Cardiac muscle cell (in vitro differentiated cells and primary cell): ENCODE results near the gene C1orf210. TPM values are rescaled to one million over a fixed set of nuclear protein-coding genes. Genes with fewer than 3 reads are reported as not detected.

Experiments
- DNase-seq, 2 donors: peaks; one replicate each; pipeline versions ENCODE4 v3.0.0 to v3.0.0-alpha.2; 2010 to 2017; ENCODE audit warnings: low read depth in 1 of 2, low spot score in 1 of 2
- H3K27ac ChIP-seq: fragments of 200-600 bp; sonication (generic); 2 replicates; pipeline ENCODE4 v1.5.1; 2016
- H3K27me3 ChIP-seq: fragments of 200-600 bp; sonication (generic); 2 replicates; pipeline ENCODE4 v1.6.0; 2016; ENCODE audit warnings: control low read depth
- H3K36me3 ChIP-seq: fragments of 200-600 bp; sonication (generic); 2 replicates; pipeline ENCODE4 v1.5.1; 2016; ENCODE audit warnings: control low read depth
- H3K4me1 ChIP-seq: fragments of 200-600 bp; sonication (generic); 2 replicates; pipeline ENCODE4 v1.8.1; 2017; ENCODE audit warnings: low read depth, mild to moderate bottlenecking, mixed run types
- H3K4me3 ChIP-seq: fragments of 200-600 bp; sonication (generic); 2 replicates; pipeline ENCODE4 v1.5.1; 2016; ENCODE audit warnings: mild to moderate bottlenecking
- H3K9me3 ChIP-seq: fragments of 200-600 bp; sonication (generic); 2 replicates; pipeline ENCODE4 v1.5.1; 2017; ENCODE audit warnings: low read depth, mild to moderate bottlenecking, control low read depth
- polyA plus RNA-seq: library from polyadenylated mRNA; unstranded; fragments of >200 nt; fragmentation: Nextera tagmentation; extraction: Ambion mirVana; gene quantifications from 2 replicates; pipeline ENCODE4 v1.2.1, GENCODE V29; 2016
- total RNA-seq: library from RNA; depleted of rRNA; stranded (reverse); fragments of >200 nt; gene quantifications from 2 replicates; pipeline ENCODE4 v1.2.3, GENCODE V29; 2016
- TF ChIP-seq, protein P1 (sequence below): IDR thresholded peaks from 2 replicates; pipeline ENCODE4 v1.5.1; 2012; ENCODE audit warnings: low read depth, mild to moderate bottlenecking, low read length

The C1orf210 gene
- total and polyA plus RNA-seq, 2 experiments from 2014 or later = 0.12 TPM; not detected in 1

DNA sequence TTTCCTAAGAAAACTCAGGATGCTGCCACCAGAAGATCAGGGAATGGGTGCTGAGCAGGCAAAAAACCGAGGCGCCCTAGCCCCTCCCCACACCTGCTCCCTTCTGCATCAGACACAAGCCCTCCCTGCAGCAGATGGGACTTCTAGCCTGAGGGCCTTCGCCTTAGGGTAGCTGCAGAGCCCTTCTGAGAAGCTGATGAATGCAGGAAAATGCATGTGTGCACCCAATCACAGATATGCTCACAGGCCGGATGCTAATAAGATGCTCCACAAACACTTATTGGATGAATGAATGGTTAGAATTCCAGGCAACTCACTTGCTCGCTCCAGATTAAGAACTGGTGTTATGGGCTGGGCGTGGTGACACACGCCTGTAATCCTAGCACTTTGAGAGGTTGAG, 6.8 kb upstream of the C1orf210 start:
- peaks cover 13% of the 10 kb centered on the region for H3K4me1 ChIP-seq
- no peak overlapping the region for H3K4me3 ChIP-seq
- no peak overlapping the region for H3K27ac ChIP-seq
- H3K9me3 ChIP-seq = no peaks in the 10 kb centered on the region
- H3K27me3 ChIP-seq = no peaks in the 10 kb centered on the region
- no peaks in the 10 kb centered on the region for H3K36me3 ChIP-seq
- TF ChIP-seq, protein P1, sequence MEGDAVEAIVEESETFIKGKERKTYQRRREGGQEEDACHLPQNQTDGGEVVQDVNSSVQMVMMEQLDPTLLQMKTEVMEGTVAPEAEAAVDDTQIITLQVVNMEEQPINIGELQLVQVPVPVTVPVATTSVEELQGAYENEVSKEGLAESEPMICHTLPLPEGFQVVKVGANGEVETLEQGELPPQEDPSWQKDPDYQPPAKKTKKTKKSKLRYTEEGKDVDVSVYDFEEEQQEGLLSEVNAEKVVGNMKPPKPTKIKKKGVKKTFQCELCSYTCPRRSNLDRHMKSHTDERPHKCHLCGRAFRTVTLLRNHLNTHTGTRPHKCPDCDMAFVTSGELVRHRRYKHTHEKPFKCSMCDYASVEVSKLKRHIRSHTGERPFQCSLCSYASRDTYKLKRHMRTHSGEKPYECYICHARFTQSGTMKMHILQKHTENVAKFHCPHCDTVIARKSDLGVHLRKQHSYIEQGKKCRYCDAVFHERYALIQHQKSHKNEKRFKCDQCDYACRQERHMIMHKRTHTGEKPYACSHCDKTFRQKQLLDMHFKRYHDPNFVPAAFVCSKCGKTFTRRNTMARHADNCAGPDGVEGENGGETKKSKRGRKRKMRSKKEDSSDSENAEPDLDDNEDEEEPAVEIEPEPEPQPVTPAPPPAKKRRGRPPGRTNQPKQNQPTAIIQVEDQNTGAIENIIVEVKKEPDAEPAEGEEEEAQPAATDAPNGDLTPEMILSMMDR = no peak
- DNase-seq = no peak

DNA sequence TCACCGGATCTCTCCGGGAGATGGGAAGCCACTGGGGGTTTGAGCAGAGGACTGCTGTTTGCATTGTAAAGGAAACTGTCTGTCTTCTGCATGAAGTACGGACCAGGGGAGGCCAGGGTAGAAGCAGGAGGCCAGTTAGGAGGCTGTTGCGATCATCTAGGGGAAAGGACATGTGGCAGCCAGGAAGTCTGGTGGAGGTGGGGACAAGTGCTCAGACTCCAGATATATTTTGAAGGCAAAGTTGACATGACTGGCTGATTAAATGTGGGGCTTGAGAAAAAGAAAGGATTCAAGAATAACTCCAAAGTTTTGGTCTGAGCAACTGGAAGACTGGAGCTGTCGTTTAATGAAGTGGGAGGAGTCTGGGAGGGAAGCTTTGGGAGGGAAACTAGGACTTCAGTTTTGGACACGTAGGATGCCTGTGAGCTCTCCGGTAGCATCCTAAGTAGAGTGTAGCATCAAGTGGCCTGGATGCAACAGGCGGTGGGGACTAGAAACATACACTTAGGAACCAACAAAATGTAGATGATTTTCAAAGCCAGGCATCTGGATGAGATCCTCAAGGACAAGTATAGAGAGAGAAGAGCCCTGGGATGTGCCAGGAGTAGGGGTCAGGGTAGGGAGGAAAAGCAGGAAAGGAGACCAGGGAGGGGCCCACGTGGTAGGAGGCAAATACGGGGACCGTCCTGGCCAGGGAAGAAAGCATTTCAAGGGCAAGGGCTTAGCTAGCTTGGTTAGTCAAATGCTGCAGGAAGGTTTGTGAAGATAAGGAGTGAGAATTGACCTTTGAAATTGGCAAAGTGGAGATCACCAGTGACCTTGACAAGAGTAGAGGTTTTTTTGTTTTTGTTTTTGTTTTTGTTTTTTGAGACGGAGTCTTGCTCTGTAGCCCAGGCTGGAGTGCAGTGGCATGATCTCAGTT, 3.7 kb upstream of the C1orf210 start:
- H3K36me3 ChIP-seq = no peaks in the 10 kb centered on the region
- no peak overlapping the region for H3K4me3 ChIP-seq
- no peaks in the 10 kb centered on the region for H3K27me3 ChIP-seq
- no peaks in the 10 kb centered on the region for H3K4me1 ChIP-seq
- H3K9me3 ChIP-seq = no peaks in the 10 kb centered on the region
- TF ChIP-seq, protein P1 = no peak
- H3K27ac ChIP-seq = no peak overlapping the region
- no peak for DNase-seq

DNA sequence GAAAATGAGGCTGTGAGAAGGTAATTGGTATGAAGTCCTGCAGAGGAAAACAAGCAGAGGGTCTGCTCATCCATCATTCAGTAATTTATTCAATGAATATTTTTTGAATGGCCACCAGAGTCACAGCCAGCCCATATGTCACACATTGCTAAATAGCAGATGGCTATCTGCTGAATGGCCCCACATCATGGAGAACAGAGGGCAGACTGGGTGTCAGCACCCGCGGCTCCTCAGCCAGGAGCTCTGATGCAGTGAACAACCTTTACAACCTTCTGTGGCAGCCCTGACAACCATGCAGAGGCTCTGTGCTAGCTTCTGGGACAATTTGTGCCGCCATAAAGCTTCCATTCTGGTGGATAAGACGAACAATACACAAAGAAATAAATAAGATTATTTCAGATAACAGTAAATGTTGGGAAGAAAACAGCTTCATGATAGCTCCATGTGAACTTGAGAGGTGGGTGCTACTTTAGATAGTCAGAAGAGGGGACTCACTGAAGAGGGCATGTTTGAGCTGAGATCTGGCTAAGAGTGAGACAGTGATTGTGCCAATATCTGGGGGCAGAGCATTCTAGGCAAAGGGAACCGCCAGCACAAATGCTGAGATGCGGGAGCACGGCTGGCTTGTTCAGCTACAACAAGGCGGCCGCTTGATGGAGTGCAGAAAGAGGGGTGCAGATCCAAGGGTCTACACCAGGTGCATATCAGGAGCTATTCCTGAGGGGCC, 2.8 kb upstream of the C1orf210 start:
- TF ChIP-seq, protein P1 = no peak
- Histone ChIP-seq H3K36me3 (no peaks in the 10 kb centered on the region), H3K27me3 (no peaks in the 10 kb centered on the region), H3K4me1 (no peaks in the 10 kb centered on the region), H3K4me3 (no peak overlapping the region), H3K27ac (no peak overlapping the region), H3K9me3 (no peaks in the 10 kb centered on the region)
- DNase-seq = no peak

DNA sequence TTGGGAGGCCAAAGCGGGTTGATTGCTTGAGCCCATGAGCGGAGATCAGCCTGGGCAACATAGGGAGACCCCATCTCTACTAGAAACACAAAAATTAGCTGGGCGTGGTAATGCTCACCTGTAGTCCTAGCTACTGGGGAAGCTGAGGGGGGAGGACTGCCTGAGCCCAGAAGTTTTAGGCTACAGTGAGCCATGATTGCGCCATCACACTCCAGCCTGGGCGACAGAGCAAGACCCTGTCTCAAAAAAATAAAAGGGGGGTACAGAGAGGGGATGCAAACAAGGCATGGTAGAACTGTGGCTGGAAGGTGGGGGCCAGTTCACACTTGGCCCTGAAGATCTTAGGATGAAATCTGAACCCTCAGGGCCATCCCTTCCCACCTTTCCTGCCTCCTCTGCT, 1.2 kb upstream of the C1orf210 start:
- no peak overlapping the region for H3K27ac ChIP-seq
- TF ChIP-seq, protein P1 = no peak
- H3K9me3 ChIP-seq = no peaks in the 10 kb centered on the region
- H3K27me3 ChIP-seq = no peaks in the 10 kb centered on the region
- no peaks in the 10 kb centered on the region for H3K36me3 ChIP-seq
- no peaks in the 10 kb centered on the region for H3K4me1 ChIP-seq
- no peak overlapping the region for H3K4me3 ChIP-seq
- DNase-seq = no peak

DNA sequence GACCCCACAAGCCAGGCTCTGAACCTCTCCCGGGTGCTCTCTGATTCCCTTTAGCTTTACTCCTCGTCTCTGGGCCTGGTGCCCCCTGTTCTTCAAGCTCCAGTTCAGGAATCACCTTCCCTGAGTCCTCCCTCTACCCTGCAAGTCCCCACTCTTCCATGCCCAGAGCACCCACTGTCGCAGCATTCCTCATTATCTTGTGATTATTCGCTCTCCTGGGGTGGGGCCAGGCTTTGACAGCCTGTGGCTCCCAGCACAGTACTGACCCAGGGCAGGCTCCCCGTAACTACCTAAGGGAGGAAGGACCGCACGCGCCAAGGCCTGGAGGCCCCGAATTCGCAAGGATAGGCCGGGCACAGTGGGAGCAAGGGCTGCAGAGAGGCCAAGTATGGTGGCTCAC, 734 bp upstream of the C1orf210 start:
- TF ChIP-seq, protein P1 = no peak
- no peaks in the 10 kb centered on the region for H3K4me1 ChIP-seq
- no peak overlapping the region for H3K27ac ChIP-seq
- H3K9me3 ChIP-seq = no peaks in the 10 kb centered on the region
- no peak overlapping the region for H3K4me3 ChIP-seq
- H3K27me3 ChIP-seq = no peaks in the 10 kb centered on the region
- DNase-seq = no peak
- no peaks in the 10 kb centered on the region for H3K36me3 ChIP-seq
